Amygdala (tissue), 56 donors: ENCODE results near the gene NR2C2AP.

ENCODE experiments used
- DNase-seq, 56 donors: peaks; one replicate each; lab custom pipeline; 2025; lab: John Stamatoyannopoulos, UW

NR2C2AP gene

DNA sequence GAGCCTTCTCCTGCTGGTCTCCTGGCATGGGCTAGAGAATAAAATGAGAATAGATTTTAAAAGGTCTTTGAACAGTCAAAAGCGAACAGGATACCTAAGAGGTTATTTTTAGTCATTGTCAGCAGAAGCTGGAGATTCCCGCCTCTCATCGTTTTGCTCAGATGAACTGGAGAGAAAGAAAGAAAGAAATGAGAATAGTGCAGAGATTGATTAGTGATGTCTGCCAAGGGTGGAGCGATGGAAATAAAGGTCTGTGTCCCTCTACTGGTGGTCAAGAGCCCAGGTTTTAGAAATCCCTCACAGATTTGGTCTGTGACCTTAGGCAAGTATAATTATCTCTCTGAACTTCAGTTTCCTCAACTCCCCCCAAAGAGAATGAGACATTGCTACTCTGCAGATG is 13.9 kb upstream of the NR2C2AP start:
- DNase-seq: no peak

DNA sequence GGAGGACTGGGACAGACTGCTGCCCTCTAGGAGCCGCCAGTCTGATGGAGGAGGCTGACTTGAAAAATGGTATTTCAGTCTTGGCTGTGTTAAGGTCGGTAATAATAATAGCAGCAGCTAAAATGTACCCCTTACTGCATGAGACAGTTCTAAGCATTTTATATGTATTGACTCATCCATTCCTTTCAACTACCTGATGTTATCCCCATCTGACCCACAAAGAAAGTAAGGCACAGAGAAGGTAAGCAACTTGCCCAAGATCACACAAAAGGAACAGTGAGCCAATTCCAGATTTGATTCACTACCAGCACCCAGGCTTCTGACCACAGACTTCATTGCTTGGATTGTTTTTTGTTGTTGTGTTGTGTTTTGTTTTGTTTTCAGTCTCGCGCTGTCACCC is 12.6 kb upstream of the NR2C2AP start:
- DNase-seq: no peak

DNA sequence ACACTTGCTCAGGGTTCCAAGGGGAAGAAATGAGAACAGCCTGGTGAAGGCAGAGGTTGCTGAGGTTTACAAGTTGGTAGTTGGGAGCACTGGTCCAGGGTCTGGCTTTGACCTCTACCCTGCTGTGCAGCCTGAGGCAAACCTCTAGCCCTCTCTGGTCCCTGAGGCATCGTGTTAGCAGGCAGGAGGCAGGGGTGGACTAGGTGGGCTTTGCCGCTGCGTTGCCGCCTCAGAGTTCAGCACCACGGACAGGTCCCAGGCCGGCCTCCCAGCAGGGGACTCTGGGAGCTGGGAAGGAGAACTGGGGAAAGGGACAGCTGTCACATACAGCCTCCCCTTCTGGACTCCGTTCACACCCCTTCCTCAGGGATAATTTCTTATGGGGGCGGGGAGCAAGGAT is 11.7 kb upstream of the NR2C2AP start:
- peak in 1 of 56 donors; percentile 16 for DNase-seq

DNA sequence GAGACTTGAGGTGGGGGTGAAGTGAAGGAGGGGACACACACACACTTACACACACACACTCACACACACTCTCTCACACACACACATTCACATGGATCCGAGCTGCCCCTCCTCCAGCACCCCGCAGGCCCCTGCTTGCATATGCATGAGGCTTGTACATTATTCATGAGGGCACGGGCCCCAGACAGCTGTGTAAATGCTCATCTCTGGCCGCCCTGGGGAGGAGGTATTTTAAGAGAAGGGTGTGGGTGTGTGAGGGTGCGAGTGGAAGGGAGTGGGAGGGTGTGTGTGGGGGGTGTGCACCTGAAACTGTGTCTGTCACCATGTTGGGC is 10.9 kb upstream of the NR2C2AP start:
- DNase-seq: peak in 4 of 56 donors; percentile 18 to 20 (median 20)

DNA sequence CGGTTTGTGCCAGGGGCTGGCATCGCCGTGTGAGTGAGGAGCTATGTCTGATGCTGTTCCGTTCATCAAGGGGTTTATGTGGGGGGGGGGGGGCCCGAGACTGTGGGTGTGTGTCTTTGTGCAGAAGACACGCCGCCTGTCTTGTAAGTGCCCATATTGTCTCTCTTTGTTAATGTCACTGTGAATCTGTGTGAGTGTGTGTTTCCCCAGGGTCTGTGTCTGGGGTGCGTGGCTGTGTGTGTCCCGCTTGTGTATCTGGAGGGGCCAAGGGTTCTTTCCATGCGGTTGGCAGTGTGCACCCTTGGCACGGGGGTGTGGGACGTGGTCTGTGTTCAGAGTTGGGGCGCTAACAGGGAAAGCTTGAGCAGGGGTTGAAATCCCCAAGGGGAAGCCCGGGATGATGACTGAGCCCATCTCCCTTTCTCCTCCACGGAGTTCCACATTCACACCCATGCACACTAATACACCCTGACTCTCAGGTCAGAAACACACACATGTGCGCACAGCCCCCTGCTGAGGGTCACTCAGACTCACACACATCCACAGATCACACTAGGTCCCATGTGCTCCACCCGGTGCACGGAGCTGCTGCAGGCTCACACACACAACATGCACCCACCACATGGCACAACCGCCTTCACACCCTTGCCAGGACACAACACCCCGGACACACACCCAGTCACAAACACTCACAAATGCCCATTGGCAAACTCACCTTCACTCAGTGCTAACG is 10.4 kb upstream of the NR2C2AP start:
- DNase-seq: peak in 9 of 56 donors; percentile 12 to 33 (median 19)

DNA sequence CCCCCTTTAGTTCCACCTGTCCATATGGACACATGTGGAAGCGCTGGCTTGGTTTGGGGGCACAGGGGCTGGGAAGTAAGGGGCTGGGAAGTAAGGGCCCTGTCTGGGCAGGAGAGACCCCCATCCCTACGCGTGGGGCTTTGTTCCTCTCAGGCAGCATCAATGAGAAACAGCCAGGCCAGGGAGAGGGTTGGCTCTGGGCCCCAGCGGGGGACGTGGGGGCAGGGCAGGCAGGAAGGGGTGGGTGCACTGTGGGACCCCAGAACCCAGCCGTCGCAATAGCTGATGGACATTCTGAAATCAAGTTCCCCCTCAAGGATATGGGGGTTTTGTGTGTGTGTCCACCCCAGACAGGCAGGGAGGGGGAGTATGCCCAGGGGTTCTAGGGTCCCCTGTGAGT is 9.7 kb upstream of the NR2C2AP start:
- DNase-seq: no peak

DNA sequence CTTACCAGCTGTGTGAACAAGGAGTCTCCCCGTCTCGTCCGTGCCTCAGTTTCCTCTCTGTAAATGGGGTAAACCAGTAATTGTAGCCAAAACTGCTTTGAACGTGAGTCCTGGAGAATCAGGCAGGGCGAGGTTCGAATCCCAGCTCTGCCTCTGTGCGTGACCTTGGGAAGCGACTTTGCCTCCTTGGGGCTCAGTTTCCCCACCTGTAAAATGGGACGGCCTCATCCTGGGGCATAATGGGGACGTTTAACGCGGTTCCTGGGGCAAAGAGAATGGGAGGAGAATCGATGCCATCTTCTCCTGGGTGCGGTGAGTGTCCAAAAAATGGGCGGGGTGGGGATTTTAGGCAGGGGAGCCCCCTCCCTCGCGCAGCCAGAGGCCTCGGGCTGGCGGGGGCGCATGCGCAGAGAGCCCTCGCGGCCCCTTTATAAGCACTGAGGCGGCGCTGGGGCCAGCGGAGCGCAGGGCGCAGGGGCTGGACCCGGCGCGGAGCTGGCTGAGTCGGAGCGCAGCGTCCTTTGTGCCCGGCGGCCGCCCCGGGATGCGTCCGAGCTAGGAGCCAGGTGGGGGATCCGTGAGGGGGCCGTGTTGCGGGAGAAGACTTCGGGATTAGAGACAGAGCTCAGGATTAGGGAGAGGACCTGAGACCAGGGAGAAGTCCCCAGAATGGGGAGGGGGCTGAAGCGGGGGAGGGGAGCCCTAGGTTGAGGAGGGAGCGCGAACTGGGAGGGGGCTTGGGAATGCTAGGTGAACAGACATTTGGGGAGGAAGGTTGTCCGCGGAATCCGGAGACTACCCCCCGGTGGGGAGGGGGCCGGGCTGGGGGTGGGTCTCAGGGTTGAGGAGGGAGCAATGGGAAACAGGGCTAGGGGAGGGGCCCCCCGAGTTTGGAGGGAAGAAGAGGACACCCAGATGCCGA is 8.5 kb upstream of the NR2C2AP start, which contains the start of gene NCAN:
NCAN (plus strand) TSS at position 460 of the 922 bp plus-strand sequence. CDS start 4,996 bp downstream, outside the sequence.
- DNase-seq: peak in 25 of 56 donors; percentile 5 to 61 (median 23)

DNA sequence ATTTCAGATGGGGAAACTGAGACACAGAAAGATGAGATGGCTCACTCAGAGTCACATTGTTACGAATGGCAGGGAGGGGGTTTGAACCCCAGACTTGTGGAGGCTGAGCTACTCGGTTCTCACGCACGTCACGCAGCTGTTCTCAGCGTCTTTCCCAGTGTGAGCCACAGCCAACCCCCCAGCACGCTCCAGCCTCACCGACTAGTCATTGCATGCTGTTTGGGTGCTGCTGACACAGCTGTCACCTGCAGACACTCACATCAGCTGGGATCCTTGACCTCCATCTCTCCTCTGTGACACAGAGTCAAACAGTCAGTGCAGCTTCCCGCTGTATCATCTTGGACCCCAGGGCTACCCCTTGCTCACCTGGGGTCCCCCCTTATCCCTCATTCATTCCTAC is 6.2 kb upstream of the NR2C2AP start:
- DNase-seq: no peak

DNA sequence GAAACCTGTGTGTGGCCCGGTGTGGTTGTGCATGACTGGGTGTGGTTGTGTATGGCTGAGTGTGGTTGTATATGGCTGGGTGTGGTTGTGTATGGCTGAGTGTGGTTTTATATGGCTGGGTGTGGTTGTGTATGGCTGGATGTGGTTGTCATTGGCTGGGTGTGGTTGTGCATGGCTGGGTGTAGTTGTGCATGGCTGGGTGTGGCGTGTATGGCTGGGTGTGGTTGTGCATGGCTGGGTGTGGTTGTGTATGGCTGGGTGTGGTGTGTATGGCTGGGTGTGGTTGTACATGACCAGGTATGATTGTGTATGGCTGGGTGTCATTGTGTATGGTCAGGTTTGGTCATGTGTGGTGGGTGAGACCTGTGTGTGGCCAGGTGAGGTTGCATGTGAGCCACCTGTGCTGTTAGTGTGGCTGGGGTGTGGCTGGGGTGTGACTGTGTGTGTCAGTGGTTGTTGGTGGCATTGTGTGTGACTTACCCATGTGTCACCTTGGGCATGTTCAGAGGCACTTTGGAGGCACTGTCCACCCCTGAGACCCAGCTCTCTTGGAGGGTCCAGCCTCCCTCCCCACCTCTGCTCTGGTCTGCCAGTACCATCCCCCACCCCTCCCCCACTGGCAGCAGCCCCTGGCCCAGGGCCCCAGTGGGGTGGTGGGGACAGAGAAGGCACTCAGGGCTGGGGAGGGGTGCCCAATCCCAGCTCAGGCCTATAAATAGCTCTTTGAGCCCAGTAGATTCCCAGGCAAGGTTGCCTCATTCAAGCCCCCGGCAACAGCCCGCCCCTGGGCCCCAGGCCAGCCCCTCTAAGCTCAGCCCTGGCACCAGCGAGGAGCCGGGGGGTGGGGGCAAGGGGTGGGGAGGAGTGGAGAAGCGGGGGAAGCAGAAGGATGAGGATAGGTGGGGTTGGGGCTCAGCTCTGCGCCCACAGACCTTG is 4.7 kb upstream of the NR2C2AP start:
- peak in 47 of 56 donors; percentile 6 to 80 (median 53) for DNase-seq

DNA sequence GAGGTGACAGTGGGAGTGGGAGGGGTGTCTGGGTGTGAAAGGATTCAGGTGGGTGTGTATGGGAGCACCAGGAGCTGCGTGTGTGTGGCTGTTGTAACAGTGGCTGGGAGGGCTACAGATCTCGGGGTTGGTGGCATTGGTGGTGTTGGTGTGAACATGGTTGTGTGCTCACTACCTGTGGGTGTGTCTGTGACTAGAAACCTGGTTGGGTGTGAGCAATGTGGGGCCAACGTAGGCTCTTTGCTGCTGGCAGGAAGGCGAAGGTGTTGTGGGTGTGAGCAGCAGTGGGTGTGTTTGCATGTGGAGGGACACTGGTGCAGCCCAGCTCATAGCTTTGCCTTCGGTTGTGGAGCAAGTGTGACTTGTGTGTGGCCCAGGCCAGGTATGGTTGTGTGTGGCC is 3.7 kb upstream of the NR2C2AP start:
- DNase-seq: no peak

DNA sequence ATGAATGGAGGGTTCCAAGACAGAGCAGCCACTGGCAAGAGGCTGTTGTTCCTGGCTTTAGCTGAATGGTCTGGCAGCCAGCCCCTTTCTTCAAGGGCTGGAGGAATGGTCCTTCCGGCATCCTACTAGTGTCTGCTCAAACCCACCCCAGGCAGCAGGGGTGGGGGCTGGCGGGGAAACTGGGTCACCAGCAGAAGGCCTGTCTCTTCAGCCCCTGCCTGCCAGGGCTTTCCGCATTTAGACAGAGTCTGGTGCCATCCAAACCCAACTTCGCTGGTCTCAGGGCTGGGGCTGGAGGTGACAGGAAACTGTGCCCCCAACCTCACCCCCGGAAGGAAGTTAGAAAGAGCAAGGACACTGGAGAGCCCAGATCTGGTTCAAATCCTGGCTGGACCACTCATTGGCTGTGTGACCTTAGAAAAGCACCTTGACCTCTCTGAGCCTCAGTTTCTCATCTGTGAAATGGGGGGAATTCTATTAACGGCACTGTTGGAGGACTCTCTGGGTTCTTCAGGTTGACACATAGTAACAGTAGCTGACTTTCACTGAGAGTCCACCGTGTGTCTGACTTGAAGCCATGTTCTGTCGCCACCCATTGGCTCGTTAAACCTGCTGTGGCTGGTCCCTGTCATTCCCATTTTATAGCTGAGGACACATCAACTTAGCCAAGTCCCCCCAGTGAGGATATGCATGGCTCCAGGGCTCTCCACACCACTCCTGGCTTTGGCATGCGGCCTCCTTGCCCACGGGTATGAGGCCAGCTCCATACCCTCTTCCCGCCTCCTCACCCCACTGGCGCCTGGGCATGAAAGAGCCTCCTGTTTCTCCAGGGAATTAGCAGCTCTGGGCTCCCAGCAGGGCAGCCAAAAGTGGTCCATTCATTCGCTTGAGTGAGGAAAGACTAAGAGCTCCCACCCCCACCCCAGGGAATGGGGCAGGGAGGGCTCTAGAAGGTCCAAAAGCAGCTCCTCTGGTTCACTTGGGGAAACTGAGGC is 2.5 kb upstream of the NR2C2AP start:
- DNase-seq: peak in 46 of 56 donors; percentile 15 to 87 (median 60)

DNA sequence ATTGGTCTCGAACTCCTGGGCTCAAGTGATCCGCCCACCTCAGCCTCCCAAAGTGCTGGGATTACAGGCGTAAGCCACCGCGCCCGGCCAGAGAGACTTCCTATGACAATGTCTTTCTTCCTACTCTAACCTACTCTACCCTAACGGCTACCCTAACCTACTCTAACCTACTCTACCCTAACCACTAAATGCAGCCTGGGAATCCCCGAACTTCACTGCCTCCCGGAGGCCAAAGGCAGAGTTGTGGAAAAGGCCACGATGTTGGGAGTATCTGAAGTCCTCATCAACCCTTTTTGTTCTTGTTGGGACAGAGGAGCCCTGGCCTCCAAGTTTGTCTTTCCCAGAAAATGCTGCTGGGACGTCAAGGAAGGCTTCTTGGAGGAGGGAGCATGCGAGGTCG is 967 bp upstream of the NR2C2AP start:
- DNase-seq: no peak

DNA sequence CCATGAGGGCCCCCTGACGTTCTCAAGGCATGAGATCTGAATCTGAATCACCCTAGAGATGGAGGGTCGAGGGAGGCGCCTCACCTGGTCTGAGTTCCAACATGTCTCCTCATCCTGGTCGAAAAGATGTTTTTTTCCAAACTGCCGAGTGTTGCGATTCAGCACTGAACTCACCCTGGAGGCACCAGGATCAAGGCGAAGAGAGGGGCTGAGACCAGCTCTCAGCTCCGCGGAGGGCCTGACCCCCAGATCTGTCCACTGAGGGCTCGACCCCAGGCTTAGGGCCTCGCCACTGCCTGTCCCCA is 555 bp downstream of the NR2C2AP start:
- DNase-seq: no peak

DNA sequence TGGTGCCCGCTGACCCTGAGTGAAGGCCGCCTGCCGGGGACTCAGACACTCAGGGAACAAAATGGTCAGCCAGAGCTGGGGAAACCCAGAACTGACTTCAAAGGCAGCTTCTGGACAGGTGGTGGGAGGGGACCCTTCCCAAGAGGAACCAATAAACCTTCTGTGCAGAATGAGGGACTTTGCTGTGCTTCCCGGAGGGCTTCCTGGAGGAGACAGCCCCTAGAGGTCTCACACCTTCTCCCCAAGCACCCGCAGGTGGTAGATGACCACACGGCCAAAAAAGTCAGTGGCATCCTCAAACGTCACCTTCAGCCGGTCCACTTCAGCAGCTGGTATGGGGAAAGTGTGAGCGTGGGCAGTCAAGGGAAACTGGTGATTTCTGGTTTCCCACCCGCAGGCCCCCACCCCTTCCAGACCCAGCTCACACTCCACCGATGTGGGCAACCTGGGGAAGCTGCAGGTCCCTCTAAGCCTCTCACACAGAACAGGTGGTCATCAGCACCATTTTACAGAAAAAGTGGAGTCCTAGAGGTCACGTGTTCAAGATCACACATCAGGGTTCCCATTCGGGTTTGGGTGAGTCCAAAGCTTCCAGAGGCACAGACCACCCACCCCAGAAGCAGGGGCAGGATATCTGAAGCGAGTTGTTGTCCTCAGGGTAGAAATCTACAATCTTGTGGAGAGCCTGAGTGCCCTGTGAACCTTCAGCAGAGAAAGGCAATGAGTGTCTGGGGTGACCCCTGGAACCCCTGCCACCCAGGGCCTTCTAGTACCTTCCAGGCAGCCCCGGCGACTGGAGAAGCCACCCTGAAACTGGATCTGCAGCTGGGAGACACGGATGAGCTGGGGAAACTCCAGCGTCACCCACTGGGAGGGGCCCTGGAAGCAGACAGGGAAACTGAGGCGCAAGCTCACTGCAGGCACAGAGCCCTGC is 1.2 kb downstream of the NR2C2AP start:
- no peak for DNase-seq

DNA sequence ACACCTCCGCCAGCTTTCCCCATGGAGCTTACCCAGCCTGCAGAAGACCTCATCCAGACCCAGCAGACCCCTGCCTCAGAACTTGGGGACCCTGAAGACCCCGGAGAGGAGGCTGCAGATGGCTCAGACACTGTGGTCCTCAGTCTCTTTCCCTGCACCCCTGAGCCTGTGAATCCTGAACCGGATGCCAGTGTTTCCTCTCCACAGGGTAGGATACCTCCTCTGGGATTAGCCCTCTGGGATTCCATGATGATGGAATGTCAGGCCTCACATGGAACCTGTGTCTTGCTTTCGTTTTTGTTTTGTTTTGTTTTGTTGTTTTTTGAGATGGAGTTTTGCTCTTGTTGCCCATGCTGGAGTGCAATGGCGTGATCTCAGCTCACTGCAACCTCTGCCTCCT is 9.3 kb downstream of the NR2C2AP start:
- no peak for DNase-seq

DNA sequence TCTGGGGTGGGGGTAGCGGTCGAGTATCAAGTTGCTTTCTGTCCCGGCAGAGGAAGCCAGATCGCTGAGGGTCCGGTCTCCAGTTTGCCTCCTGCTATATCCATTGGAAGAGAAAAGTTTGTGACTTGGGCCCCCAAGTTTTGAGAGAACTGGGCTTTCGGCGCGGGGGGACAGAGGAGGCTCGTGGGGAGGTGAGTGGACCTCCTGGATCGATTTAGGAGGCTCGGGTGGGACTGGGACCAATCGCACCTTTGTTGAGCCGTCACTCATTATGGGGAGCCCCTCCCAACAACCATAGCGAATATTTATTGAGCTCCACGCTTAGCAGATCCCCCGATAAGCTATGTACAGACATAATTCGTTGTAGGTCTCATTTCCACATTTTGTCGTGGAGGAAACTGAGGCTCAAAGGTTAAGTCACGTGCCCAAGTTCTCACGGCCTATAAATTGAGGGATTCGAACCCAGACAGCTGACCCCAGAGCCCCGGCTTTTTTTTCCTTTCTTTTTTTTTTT is 10.2 kb downstream of the NR2C2AP start:
- DNase-seq: no peak

DNA sequence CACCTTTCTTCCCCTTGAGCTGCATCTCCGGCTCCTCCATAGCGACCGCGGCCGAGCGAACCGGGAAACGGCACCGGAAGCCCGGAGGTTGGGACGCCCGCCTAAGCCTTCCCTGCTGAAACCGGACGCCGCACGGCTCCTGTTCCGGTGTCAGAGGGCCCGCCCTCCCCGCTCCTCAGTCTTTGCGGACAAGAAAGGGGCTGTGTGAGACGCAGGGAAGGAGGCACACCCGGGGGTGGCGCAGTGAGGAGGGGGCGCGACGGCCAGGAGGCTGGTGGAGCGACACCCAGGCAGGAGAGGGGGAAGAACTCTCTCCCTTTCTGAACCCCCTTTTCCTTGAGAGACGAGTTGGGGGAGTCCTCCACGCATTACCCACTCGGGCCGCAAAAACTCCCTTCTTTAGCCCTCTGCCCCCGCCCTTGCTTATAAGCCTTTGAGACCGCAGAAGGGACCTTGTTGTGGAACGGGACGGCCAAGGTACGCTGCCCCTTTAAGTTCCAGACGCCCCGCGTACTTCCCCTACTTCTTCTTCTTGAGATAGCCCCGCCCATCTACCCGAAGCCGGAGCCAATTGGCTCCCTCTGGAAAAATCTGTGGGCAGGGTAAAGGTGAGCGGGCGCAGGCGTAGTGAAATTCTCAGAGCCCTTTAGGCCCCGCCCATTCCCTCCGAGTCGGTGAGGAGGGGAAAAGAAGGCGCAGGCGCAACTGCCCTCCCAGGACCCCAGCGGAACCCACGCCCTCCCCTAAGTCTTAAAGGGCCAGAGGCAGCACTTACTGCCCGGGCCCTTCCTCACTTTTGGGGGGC is 10.9 kb downstream of the NR2C2AP start, which contains the start of the genes BORCS8 and RFXANK:
BORCS8 (minus strand) TSS at position 75 of the 805 bp plus-strand sequence; CDS start at position 40, 35 bp downstream.
RFXANK (plus strand) TSS at position 181 of the 805 bp plus-strand sequence. CDS start 1,689 bp downstream, outside the sequence.
- peak; percentile 69 to 99 (median 97) for DNase-seq
